Measurements from ENCODE around the gene IER5L. TPM values are rescaled to one million over a fixed set of nuclear protein-coding genes. Genes with fewer than 3 reads are reported as not detected.

IER5L gene
- total RNA-seq, 4 donors from 2014 or later = 4.7 to 10.6 (median 7.7) TPM

- TF ChIP-seq, protein P1, sequence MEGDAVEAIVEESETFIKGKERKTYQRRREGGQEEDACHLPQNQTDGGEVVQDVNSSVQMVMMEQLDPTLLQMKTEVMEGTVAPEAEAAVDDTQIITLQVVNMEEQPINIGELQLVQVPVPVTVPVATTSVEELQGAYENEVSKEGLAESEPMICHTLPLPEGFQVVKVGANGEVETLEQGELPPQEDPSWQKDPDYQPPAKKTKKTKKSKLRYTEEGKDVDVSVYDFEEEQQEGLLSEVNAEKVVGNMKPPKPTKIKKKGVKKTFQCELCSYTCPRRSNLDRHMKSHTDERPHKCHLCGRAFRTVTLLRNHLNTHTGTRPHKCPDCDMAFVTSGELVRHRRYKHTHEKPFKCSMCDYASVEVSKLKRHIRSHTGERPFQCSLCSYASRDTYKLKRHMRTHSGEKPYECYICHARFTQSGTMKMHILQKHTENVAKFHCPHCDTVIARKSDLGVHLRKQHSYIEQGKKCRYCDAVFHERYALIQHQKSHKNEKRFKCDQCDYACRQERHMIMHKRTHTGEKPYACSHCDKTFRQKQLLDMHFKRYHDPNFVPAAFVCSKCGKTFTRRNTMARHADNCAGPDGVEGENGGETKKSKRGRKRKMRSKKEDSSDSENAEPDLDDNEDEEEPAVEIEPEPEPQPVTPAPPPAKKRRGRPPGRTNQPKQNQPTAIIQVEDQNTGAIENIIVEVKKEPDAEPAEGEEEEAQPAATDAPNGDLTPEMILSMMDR (IDR thresholded peaks at IDR 0.05; ENCODE audit: low read depth) = no peak
These were observed 3.8 kb downstream of the IER5L start for GRCh38 chr9:129174102-129174723.

DNA sequence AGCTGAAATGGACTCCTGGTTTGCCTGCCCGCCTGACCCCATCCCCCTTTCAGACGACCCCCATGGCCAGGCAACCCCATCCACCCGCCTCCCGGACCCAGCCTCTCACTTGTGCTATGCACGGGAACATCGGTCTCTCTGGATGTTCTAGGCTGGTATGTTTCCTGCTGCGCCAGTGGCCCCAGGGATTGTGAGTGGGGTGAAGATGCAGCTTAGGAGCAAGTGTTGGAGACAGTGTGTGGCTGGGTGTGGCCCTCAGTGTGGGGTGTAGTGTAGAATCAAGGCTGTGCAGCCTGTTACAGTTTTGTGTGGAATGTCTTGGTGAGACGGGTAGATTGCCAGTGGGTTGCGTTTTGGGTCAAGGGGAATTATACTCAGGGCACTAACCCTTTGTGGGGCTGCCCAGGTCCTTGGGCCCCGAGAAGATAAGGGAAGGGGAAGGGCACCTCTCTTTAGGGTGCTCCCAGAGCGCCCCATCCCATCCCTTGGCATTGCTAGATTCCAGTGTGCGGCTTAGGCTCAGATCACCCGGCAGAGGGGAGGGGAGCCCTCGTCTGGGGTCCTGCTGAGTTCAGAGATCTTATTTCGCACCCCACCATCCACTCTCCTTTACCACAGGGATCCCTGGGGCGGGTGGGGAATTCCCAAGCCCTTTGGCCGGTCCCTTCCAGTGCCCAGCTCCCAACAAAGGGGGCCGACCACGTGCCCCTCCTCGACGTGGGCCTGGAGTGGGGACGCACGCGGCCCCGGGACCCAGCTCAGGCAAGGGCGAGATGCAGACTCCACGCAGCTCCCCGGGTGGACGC, 4.6 kb downstream of the IER5L start:
- TF ChIP-seq, protein P1 (IDR thresholded peaks at IDR 0.05; ENCODE audit: low read depth) = no peak

- TF ChIP-seq, protein P1 (IDR thresholded peaks at IDR 0.05; ENCODE audit: low read depth) = no peak
These were observed 5.2 kb downstream of the IER5L start for GRCh38 chr9:129172816-129173215.

DNA sequence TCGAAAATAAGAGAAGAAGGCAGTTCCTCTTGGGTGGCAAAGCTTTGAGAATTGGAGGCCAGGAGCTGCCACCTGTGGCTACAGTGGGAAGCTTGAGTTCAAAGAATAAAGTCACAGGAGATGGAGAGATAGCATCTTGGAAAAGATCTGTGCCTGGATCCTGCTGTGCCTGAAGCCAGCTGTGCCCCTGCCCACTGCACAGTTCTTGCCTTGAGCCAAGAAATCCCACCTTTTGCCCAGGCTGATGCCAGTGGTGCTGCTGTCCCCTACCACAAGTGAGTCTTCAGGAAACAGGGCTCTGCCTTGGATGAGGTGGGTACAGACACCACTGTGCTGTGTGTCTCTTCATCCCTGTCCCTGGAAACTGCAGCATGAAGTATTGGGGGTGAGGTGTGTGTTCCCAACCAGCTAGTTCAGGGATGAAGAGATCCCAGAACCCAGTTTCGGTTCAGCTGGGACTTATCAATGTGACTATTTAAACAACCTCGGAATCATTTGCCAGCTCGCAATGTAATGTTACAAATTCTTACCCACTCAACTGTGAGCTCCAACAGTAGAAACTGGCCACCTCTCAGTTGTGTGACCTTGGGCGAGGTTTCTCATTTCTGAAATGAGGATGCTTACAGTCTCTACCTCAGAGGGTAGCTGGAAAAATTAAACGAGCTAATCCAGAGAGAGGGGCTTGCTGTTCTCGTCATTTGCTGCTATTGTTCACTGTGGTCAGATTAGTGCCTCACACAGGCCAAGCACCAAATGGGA, 5.9 kb downstream of the IER5L start:
- TF ChIP-seq, protein P1 (IDR thresholded peaks at IDR 0.05; ENCODE audit: low read depth) = no peak

- TF ChIP-seq, protein P1 (IDR thresholded peaks at IDR 0.05; ENCODE audit: low read depth) = no peak
These were observed 7.8 kb downstream of the IER5L start for GRCh38 chr9:129170229-129170628.

DNA sequence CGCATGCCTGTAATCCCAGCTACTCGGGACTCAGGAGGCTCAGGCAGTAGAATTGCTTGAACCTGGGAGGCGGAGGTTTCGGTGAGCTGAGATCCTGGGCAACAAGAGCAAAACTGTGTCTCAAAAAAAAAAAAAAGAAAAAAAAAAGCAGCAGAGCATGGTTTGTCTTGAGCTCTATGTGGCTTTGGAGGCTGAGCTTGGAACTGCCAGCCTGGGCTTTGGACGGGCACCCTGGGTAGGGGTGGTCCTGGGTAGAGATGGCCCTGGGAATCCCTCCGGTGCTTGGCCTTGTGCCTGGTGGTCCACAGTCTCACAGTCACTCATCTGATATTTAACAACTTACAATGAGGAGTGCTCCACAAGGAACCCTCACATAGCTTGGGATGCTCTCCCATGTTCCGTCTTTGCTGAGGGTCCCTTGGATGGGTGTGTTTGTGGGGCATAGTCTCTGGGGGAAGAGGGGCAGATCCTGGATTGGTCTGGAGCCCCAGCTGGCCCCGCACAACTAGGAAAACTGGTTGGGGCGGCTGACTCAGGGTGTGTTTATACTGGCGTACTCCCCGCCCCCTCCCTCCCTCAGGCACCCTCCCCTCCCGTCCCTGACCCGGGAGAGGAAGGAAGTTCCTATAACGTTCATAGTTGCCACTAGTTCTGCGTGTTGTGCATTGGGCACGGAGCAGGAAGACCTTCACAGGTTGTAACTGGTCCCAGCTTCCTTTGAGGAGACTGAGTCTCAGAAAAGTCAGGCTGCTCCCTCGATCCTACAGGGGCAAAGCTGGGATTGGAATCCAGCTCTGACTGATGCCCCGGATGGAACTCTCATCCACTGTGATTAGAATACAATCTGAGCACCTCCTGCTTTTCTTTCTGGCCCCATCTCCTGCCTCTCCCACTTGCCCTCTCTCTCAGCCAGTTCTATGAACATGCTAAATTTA, 11.2 kb downstream of the IER5L start:
- TF ChIP-seq, protein P1 (IDR thresholded peaks at IDR 0.05; ENCODE audit: low read depth) = no peak

All from subcutaneous adipose tissue (tissue), 4 donors.